Ishikawa (cell line): ENCODE data around the gene FAM120C.

Source experiments
- CREB1 ChIP-seq: IDR thresholded peaks from 2 replicates; pipeline ENCODE4 v1.6.1; 2012; ENCODE audit warnings: low read depth
- RAD21 ChIP-seq: IDR thresholded peaks from 2 replicates; pipeline ENCODE4 v1.6.1; 2012; ENCODE audit warnings: low read depth
- TEAD4 ChIP-seq: IDR thresholded peaks from 2 replicates; pipeline ENCODE4 v1.6.1; 2012
- TF ChIP-seq, protein P1 (sequence below): IDR thresholded peaks from 2 replicates; pipeline ENCODE4 v1.6.1; 2012

DNA sequence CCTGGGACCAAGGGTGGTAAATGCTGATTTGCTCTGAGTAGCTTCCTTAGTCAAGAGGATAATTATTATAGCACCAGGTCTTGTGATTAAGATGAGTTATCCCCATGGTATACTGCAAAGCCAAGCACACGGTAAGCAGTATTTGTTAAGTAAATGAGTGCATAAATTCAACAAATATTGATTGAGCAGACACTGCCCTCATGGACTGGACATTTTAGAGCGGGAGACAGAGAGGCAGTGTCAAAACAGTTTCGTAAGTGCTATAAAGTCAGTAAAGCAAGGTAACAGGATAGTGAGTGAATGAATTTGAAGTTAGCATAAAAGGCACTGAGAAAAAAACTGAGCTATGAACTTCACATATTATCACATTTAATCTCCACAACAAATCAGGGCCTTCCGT, 152.7 kb downstream of the FAM120C start:
- TF ChIP-seq TEAD4 (no peak), CREB1 (no peak), RAD21 (no peak)
- TF ChIP-seq, protein P1, sequence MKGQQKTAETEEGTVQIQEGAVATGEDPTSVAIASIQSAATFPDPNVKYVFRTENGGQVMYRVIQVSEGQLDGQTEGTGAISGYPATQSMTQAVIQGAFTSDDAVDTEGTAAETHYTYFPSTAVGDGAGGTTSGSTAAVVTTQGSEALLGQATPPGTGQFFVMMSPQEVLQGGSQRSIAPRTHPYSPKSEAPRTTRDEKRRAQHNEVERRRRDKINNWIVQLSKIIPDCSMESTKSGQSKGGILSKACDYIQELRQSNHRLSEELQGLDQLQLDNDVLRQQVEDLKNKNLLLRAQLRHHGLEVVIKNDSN = no peak
